GM21367 (cell line): ENCODE measurements around the gene PWWP2B.
A peak's percentile ranks its signal among the peaks of the same experiment; 100 is the strongest.
"Not testable (repeated sequence)": the region's sequence is repeated elsewhere in the genome, so short reads cannot be mapped to it uniquely, and the experiment has no call there.

Experiments
- ATAC-seq: cut with Tn5 transposase; IDR thresholded peaks from one replicate; pipeline ENCODE4 v1.9.1; 2021; ENCODE audit not compliant: unreplicated experiment

PWWP2B gene

GRCh38 chr10:132397036-132397541 lies at the start of gene PWWP2B:
TSS of gene PWWP2B (plus strand) at chr10:132397200. CDS start at chr10:132397227, 27 bp downstream.
- ATAC-seq: peak; percentile 35

- ATAC-seq: no peak
These were observed 49.6 kb upstream of the PWWP2B start for GRCh38 chr10:132347211-132347930.

- ATAC-seq: no peak
These were observed 49.1 kb upstream of the PWWP2B start for GRCh38 chr10:132347931-132348267.

- ATAC-seq: no peak
These were observed 47.2 kb upstream of the PWWP2B start for GRCh38 chr10:132349766-132350165.

- ATAC-seq: no peak
These were observed 46.6 kb upstream of the PWWP2B start for GRCh38 chr10:132350391-132350790.

GRCh38 chr10:132350946-132351345 lies 46.1 kb upstream of the PWWP2B start:
- no peak for ATAC-seq

GRCh38 chr10:132351611-132352010 lies 45.4 kb upstream of the PWWP2B start:
- no peak for ATAC-seq

GRCh38 chr10:132352462-132353308 lies 44.3 kb upstream of the PWWP2B start:
- ATAC-seq: not testable (repeated sequence)

- ATAC-seq: no peak
These were observed 43.3 kb upstream of the PWWP2B start for GRCh38 chr10:132353456-132354355.

- ATAC-seq: no peak
These were observed 42.5 kb upstream of the PWWP2B start for GRCh38 chr10:132354356-132355094.

GRCh38 chr10:132355297-132355696 lies 41.7 kb upstream of the PWWP2B start:
- ATAC-seq: no peak

- ATAC-seq: no peak
These were observed 41.2 kb upstream of the PWWP2B start for GRCh38 chr10:132355754-132356153.

- no peak for ATAC-seq
These were observed 40.3 kb upstream of the PWWP2B start for GRCh38 chr10:132356621-132357195.

- ATAC-seq: no peak
These were observed 39.5 kb upstream of the PWWP2B start for GRCh38 chr10:132357286-132358058.

GRCh38 chr10:132359305-132360040 lies 37.5 kb upstream of the PWWP2B start:
- ATAC-seq: no peak

- ATAC-seq: no peak
These were observed 36.1 kb upstream of the PWWP2B start for GRCh38 chr10:132360766-132361447.

- ATAC-seq: no peak
These were observed 35.4 kb upstream of the PWWP2B start for GRCh38 chr10:132361581-132362101.

- no peak for ATAC-seq
These were observed 34.8 kb upstream of the PWWP2B start for GRCh38 chr10:132362151-132362611.
